Stimulated activated CD8-positive, alpha-beta memory T cell treated with anti-CD3 and anti-CD28 coated beads, Interleukin-4, amount 100 ng/mL, for 48 hours (primary cell): ENCODE measurements around the gene SPO11.

ENCODE experiments used
- DNase-seq: peaks from one replicate; pipeline ENCODE4 v3.0.0-alpha.2; 2020

SPO11 gene, protein sequence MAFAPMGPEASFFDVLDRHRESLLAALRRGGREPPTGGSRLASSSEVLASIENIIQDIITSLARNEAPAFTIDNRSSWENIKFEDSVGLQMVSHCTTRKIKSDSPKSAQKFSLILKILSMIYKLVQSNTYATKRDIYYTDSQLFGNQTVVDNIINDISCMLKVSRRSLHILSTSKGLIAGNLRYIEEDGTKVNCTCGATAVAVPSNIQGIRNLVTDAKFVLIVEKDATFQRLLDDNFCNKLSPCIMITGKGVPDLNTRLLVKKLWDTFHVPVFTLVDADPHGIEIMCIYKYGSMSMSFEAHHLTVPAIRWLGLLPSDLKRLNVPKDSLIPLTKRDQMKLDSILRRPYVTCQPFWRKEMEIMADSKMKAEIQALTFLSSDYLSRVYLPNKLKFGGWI

DNA sequence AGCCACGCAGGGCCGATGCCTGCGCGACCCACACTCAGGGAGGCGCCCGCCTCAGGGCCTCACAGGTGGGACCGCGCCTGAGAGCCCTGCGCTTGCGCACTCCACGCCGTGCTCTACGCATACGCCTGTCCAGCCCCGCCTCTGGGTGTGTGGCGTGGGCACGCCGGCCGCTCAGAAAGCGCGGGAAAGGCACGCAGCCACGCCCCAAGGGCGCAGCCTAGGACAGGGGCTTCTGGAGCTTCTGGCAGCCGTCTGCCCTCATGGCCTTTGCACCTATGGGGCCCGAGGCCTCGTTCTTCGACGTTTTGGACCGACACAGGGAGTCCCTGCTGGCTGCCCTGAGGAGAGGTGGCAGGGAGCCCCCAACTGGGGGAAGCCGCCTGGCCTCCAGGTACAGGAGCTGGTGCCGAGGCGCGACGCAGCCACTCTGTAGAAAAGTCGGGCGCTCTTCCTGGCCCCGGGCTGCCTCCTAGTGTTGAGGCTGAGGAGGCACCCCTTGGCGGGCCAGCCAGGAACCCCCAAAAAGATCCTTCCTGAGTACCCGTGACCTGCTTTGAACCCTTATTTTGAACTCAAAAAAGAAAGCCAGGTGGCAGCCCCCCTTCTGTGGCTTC, at the start of gene SPO11:
Gene SPO11 (plus strand): TSS at position 196 of the 614 bp plus-strand sequence. CDS start 65 bp downstream, at position 261.
- DNase-seq = no peak

DNA sequence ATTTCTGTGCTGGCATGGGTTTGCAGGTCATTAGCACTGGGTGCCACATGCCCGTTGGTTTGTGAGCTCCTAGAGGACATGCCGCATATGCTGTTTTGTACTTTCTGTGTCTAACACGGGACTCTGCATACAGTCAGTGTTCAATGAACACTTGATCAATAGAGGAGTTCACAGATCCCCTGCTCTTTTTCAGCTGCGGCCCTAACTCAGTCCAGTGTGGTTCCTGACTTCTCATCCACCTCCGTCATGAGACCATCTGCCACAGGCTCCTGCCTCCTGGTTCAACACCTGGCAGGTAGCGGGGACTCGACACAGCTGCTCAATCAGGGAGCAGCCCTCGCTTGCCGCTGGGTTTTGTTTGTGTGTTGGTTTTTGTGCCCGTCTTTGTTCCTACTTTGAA, 49.4 kb upstream of the SPO11 start:
- DNase-seq = no peak

DNA sequence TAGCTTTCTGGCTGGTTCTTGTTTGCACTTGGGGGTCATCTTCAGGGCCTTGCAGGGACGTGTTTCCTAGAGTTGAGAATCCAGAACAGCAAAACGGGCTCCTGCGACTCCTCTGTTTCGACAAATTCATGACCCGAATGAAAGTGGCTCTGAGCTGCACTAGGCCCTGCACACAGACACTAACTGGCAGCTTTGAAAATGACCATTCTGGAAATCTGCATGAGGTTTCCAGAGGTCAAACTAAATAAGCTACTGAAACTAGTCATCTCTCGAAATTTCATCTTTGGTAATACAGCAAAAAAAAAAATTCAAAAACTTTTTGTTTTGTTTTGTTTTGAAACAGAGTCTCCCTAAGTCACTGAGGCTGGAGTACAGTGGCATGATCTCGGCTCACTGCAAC, 47.7 kb upstream of the SPO11 start:
- DNase-seq = no peak

DNA sequence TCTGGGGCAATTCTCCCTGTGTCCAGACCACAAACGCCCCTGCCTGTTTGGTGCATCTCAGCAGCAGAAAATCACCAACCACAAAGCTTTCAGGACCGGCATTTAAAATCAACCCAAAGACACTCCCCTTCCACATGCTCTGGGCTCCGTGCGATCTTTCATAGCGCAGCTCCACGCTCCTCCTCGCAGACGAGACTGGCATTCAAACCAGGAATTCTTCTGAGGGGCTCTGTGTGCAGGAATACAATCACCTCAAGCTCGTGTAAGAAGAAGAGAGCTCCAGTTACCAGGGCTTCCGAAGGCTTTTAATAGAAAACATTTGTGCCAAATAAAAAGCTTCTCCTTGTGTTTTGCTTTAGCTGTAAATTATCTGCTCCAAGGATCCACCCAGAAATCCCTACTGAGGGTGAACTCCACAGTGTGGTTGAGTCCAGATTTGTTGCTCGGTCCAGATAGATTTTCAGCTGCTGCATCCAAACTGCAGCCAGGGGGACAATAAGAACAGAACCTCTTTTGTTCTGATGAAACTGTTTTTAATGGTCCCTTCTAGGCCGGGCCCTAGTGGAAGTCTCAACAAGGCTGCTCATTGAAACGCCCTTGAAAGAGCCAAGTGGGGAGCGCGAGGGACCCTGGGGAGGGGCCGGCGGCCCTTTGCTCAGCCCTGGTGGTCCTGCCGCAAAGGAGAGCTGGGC, 46.8 kb upstream of the SPO11 start:
- no peak for DNase-seq

DNA sequence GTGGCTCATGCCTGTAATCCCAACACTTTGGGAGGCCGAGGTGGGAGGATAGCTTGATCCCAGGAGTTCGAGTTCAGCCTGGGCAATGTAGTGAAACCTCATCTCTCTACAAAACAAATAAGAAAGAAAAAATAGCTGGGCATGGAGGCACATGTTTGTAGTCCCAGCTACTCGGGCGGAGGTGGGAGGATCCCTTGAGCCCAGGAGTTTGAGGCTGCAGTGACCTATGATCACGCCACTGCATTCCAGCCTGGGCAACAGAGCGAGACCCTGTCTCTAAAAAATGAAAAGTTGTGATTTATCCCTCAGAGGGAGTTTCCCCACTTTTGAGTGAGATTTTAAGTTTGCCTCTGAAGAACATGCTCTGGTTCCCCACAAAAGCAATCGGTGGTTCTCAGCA, 45.7 kb upstream of the SPO11 start:
- DNase-seq = no peak

DNA sequence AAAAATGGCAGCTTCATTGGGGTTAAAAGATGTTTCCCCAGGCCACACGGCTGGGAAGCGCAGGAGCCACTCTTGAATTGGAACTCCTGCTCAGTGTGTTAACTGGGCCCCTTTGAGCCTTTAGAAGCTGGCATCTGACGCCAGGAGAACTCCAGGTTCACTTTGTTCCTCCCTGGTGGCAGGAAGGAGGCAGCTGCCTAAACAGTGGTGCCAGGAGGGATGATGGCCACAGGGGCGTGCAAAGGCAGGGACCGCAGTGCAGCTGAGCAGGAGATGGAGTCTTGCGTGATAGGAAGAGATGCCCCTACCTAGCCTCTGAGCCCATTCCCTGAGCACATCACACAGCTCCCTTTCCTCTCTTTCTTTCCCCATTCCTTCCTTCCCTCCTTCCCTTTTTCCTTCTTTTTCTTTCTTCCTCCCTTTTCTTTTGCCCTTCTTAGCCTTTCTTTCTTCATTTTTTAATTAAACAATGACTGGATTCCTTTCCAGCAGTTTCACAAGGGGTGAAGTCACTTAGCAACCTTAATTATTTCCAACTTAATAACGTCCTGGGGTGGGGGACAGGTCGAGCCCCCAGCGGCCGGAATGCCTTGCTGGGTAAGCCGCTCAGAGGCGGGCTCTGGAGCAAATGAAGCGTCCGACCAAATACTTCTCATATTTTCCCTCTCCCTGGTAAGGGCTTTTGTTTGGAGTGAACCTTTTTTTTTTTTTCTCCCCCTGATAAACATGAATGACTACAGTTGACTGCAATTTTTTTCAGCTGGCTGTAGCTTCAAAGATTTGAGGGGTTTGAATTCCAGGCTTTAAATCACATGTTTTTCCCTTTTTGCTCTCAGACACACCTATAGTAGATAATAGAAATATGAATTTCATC, 42.4 kb upstream of the SPO11 start:
- DNase-seq = no peak

DNA sequence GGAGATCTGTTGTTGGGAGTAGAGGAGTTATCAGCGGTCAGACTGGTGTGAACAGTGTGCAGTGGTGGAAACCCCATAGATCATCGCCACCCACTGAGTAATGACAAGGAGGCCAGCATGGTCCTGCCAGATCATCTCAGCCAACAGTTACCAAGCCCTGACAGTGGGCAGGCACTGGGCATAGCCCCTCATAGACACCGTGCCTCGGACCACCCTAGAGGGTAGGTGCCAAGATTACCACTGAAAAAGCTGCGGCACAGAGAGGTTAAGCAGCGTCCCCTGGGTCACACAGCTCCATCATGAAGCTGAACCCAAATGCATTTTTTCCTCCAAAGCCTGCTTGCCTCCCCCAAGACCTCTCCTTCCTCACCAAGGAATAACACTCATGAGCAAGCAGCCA, 41.7 kb upstream of the SPO11 start:
- no peak for DNase-seq

DNA sequence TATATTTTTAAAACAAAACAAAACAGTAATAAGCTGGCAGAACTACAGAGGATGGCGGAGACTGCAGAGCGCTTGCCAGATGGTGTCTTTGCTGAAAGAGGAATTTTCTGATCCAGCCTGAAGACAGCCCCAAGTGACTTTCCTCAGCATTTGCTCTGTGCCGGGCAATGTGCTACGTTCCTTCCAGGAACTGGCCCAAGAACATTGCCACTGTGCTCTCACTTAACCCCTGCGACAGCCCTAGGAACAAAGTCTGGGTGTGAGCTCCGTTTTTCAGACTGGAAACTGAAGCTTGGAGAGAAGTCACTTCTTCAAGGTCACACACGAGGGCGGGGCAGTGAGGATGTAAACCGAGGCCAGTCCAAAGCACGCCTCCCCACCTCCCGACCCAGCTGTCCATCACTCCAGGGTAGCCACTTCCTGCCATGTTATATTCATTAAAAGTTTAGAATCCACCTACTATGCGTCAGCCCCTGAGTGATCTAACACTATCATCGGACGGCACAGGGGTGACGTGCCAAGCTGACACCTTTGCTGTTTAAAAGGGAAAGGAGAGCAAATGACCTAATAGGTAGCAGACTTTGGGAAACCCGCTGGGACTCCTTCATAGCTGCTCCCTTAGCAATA, 40.8 kb upstream of the SPO11 start:
- no peak for DNase-seq

DNA sequence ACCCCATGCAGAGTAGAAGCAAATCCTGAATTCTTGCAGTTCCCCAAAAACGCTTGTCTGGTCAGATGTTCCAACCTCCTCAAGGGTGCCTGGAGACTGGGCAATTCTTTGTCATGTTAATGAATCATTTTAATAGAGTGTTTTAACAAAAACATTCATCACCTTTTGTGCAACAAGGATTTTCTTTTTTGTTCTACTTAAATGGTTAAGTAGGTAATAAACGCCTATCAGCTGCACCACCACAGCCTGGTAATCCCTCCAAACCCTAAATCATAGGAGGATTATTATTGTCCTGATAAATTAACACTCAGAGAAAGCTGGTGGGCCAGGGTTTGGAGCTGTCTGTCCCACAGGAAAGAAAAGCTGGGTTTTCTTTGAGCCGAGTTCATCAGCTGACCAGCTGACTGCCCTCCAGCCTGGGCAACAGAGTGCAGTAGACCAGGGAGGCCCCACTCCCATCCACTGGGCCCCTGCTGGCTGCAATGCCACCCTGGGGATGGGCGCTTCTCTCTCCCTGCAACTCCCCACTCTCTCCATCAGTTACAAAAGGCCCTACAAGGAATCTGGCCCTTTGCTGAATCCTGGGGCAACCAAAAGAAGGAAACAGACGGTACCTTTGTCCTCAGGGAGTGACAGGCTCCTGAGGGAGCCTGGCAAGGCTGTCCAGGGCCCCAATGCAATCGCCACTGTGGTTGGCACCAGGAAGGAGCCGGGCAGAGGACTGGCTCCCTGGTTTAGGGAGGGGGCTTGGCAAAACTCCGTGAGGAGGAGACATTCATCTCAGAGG, 40.0 kb upstream of the SPO11 start:
- DNase-seq = no peak

DNA sequence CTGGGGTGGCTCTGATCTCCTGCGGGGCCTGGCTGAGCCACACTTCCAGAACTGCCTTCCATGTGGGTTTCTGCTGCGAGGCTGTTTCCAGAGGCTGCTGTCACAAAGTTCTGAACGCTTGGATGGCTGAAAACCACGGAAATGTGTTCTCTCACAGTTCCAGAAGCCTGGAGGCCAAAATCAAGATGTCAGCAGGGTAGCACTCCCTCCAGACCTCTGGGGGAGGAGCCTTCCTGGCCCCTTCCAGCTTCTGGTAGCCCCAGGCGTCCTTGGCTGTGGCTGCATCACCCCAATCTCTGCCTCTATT, 39.5 kb upstream of the SPO11 start:
- DNase-seq = no peak

DNA sequence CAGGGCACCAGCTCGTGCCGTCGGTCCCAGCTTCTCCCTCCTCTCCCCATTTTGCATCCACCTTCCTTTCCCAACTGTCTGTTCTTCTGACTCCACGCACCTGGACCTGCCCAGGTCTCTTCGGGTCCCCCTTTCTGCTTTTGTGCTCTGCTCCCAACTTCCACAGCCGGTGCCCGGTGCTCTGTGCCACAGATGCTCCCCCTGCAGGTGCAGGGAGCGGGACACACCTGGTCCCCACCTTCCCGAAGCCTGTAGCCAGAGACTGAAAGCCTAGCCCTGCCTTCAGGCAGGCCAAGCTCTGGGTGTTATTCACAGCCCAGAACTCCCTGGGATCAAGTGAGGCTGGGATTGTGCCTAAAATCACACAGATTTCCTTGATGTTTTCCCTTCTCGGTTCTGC, 38.6 kb upstream of the SPO11 start:
- DNase-seq = no peak

DNA sequence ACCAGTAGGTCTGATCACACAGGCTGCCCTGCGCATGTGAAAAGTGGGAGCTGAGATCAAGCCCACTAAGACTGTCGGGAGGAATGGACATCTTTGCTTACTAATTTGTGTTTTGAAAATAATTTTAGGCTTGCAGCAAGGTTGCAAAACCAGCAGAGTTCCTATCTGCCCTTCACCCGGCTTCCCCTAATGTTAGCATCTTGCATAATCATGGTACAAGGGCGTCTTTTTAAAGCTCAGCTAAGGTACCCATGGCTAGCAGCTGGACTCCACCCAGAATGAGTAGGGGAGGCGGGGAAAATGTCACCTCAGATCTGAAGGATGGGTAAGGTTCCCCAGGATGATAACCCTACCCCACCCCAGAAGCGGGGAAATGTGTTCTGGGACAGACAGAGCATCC, 37.9 kb upstream of the SPO11 start:
- DNase-seq = no peak

DNA sequence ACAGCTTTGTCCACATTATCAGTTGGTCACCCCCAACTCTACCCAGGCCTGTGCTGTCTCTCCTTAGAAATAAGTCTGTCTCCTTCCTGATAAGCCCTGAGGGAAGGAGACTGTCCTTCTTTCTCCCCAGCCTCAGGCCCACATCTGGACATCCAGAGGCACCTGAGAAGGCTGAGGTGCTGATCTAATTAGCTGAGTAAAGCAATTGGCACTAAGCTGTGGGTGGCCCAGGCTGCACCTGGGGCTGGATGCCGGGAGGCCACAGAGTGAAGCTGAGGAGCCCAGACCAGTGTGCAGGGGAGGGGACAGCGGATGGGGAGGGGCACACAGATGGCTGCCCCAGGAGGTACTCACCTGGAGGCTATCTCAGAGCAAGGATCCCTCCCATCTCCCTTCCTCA, 37.0 kb upstream of the SPO11 start:
- no peak for DNase-seq

DNA sequence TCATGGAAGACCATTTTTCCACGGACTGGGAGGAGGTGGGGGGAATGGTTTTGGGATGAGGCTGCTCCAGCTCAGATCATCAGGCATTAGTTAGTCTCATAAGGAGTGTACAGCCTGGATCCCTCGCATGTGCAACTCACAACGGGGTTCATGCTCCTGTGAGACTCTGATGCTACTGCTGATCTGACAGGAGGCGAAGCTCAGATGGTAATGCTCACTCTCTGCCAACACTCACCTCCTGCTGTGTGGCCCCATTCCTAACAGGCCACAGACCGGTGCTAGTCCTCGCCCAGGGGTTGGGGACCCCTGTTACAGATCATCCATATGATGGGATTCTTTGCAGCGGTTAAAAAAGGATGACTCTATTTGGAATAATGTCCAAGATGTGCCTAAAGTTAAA, 35.6 kb upstream of the SPO11 start:
- no peak for DNase-seq

DNA sequence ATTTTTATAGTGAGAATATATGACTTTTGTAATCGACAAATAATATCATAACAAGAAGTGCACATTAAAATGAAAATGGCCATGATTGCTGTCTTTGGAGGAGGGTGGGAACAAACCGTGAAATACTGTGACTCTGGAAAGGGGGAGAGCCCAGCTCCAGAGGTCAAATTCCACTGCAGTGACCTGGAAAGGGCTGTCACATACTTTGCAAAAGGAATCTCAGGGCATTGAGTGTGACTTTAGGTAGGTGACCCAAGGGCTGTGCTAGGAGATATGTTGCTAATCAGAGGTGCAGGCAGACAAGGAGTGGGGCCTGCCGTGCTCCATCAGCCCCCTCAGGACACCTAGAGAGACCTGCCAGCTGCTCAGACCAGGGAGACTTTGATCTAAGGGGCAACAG, 35.1 kb upstream of the SPO11 start:
- no peak for DNase-seq

DNA sequence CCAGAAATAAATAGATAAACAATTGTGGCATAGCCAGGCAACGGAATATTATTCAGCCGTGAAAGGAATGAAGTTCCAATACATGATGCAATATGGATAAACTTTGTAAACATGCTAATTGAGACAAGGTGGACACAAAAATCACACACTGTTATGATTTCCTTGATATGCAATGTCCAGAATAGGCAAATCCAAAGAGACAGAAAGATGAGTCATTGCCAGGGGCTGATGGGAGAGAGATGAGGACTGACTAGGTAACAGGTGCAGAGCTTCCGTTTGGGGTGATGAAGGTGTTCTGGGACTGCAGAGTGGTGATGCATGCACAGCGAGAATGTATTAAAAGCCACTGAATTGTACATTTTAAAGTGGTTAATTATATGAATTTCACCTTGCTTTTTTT, 31.1 kb upstream of the SPO11 start:
- no peak for DNase-seq

DNA sequence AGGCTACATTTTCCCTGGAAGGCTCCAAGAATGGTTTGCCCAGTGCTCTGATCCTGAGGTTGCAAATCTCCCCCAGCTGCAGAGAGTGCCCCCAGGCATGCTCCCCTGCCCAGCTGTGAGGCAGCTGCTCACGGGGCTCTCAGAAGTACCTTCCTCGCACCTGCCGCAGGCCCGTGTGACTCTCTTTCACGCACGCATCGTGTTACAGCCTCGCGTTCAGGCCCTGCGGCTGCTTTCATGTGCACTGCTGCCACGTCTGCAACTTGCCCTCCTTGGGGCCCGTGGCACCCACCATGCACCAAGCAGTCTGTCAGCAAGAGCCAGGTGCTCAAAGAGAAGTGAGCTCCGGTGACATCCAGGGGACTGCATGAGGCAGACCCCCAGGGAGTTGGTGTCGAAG, 28.6 kb upstream of the SPO11 start:
- no peak for DNase-seq

DNA sequence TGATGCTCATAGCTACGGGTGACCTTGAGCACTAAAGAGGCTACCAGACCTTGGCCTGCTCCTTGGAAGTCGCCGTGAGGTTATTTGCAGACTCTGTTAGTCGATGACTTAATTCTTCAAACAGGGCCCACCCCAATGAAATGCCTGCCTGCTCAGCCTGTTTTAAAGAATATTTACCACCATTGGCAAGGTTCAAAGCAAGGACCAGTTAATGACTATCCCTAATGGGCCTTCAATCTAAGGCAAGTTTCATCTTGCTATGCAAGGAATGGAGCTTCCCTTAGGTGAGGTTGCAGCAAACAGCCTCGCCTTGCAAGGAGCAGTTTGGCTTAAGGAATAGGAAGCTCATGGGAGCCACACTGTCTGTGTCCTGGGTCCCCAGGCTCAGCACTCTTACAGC, 22.9 kb upstream of the SPO11 start:
- DNase-seq = no peak

DNA sequence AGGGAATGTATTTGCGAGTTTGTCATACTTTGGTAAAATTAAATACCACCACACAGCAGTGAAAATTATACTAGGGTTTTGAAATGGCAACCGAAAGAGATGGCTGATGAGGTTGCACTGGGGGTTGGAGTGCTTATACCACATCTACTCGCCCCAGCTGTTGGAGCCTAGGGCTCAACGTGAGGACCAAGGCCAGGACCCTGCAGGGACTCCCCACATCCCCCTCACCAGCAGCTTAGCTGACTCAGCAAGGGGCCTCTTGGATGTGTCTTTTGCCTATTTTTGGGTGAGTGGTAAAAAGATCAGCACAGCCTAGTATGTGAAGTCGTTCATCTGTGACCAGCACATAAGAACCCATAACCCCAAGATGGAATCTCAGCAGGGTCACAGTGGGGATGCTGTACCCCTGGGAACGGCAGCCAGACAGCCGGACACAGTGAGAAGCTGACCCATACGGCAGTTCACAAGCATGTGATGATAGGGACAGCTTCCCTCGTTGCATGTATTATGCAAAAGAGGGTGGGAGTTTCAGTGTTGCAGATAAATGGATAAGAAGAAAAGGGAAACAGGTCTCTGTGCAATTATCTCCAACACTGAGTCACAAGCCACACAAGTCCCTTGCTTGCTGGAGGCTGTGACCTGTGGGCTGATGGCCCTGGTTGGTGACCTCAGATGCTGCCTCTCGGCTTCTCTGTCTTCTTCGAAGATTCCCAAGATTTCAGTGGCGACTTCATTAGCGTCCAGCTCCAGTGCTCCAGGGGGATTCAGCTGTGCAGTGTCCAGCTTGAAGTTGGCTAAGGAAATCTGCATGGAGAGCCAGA, 20.9 kb upstream of the SPO11 start:
- DNase-seq = no peak

DNA sequence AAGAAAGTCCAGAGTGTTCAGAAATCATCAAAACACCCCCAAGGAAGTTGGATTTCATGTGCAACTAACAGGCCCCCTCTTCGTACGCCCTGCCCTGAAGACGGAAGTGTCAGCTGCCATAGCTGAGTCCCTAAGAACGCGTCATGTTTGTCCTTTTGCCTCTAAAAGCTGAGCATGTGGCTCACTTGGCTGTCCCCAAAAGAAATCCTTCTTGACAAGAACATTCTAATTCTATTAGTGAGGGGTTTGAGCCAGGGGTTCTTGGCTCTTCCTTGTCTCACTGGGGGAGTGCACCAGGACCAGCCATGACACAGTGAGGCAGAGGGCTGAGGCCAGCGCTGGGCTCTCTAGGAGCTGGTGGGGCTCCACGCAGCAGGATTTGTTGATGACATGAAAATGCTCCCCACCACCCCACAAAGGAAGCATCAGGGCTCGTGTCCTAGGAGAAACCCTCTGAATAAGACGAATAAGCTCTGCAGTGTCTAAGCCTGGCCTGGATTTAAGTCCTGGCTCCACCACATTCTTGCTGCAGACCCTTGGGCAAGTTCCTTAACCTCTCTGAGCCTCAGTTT, 20.0 kb upstream of the SPO11 start:
- no peak for DNase-seq
